ENCODE results near the gene PSENEN. TPM values are rescaled to one million over a fixed set of nuclear protein-coding genes. Genes with fewer than 3 reads are reported as not detected.

PSENEN gene
- total RNA-seq, 1 experiment from 2014 or later, result 65.0 TPM

DNA sequence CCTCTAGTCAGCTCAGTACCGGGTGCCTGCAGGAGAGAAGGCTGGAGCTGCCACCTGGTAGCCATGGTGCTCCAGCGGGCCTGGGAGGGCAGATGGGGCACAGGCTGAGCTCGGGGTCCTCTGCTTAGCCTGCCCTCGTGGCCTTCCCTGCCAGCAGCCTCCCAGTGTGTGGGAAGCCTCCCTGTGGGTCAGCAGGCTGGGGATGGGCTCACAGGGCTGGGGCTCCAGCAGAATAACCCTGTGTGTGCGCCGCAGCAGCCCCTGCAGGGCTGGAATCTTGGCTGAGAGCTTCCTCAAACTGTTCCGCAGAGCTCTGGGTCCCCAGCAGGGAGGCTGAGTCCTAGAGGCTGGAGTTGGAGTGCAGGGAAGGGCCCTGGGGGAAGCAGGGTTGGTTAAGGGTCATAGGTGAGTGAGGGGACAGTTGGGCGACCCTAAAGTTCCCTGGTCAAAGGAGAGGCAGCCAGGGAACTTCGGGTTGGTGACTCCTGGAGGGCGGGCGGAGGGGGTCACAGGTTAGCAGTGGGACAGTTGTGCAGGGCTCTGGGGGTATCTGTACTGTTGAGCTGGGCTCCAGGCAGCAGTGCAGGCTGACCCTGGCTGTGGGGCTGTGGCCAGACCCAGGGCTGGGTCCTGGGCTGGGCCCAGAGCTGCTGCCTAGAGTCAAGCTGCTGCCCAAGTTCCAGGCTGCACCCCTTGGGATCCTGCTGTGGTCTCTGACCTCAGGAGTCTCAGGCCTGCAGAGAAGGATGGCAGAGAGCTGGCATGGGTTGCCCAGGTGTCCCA, 43.9 kb downstream of the PSENEN start:
- no peak for DNase-seq (ENCODE audit: unreplicated experiment)
- TF ChIP-seq, protein P1, sequence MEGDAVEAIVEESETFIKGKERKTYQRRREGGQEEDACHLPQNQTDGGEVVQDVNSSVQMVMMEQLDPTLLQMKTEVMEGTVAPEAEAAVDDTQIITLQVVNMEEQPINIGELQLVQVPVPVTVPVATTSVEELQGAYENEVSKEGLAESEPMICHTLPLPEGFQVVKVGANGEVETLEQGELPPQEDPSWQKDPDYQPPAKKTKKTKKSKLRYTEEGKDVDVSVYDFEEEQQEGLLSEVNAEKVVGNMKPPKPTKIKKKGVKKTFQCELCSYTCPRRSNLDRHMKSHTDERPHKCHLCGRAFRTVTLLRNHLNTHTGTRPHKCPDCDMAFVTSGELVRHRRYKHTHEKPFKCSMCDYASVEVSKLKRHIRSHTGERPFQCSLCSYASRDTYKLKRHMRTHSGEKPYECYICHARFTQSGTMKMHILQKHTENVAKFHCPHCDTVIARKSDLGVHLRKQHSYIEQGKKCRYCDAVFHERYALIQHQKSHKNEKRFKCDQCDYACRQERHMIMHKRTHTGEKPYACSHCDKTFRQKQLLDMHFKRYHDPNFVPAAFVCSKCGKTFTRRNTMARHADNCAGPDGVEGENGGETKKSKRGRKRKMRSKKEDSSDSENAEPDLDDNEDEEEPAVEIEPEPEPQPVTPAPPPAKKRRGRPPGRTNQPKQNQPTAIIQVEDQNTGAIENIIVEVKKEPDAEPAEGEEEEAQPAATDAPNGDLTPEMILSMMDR (IDR thresholded peaks at IDR 0.05; ENCODE audit: unreplicated experiment), result no peak
- no peaks in the 10 kb centered on the region for H3K9me3 Mint-ChIP-seq (ENCODE audit: unreplicated experiment)
- H3K4me1 Mint-ChIP-seq (ENCODE audit: insufficient read depth, unreplicated experiment), result no peaks in the 10 kb centered on the region
- ChIA-PET POLR2A (no interaction called here), CTCF (interaction anchor here (0.6 kb wide), 2 partner anchors 104 to 644 kb away, joined by 3 read pairs; no protein-coding TSS in a partner anchor)
- no peaks in the 10 kb centered on the region for H3K27me3 Mint-ChIP-seq (ENCODE audit: insufficient read depth, unreplicated experiment)
- H3K36me3 Mint-ChIP-seq (ENCODE audit: insufficient read depth, unreplicated experiment), result no peaks in the 10 kb centered on the region
- intact Hi-C loops (cut with micrococcal nuclease), result no loop called here
- H3K4me3 Mint-ChIP-seq (ENCODE audit: unreplicated experiment), result no peak overlapping the region
- BruUV-seq (replicated peaks), result no TSS peak
- H3K27ac Mint-ChIP-seq (ENCODE audit: low read depth, unreplicated experiment), result no peak overlapping the region

DNA sequence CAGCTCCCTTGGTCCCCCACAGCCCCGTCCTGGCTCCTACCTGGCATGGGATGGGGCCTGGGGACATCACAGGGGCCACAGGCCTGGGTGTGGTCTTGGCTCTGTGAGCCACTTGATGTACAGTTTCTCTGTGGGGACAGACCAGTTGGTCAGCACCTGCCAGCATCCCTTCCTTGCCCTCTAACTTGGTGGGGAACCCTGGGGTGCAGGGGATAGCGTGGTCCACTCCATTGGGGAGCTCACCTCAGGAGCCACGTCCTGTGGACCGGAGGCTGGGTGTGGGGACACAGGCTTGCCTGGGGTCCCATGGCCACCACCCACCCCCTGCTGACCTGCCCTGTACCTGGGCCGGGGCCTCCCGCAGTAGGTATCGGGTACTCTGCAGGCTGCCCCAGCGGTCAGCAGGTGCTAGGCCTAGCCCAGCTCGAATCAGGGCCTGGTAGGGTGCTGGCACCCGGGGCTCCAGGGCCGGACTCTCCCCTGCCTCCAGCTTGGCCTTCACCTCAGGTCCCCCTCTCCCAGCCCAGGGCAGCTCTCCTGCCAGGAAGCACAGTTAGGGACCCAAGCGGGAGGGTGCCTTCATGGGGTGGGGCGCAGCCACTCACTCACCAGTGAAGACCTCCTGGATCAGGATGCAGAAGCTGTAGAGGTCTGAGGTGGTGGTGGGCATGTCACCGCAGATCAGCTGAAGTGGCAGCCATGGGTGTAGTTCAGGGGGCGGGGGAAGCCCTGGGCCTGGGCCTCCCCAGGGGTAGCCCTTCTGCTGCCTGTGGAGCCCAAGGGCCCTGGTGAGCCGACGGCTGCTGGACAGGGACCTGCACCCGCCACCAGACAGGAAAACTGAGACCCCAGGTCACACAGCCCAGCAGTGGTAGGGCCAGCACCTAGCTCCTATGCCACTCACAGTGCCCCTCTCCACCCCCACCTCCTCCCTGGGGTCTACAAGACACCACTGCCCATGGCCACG, 44.8 kb downstream of the PSENEN start:
- no peak overlapping the region for H3K4me3 Mint-ChIP-seq (ENCODE audit: unreplicated experiment)
- POLR2A ChIA-PET, result no interaction called here
- no peak for DNase-seq (ENCODE audit: unreplicated experiment)
- CTCF ChIA-PET, result interaction anchor here (0.6 kb wide), 1 partner anchor 103 kb away, joined by 3 read pairs; no protein-coding TSS in a partner anchor
- intact Hi-C loops (cut with micrococcal nuclease), result no loop called here
- no peaks in the 10 kb centered on the region for H3K36me3 Mint-ChIP-seq (ENCODE audit: insufficient read depth, unreplicated experiment)
- no peaks in the 10 kb centered on the region for H3K27me3 Mint-ChIP-seq (ENCODE audit: insufficient read depth, unreplicated experiment)
- H3K27ac Mint-ChIP-seq (ENCODE audit: low read depth, unreplicated experiment), result no peak overlapping the region
- TF ChIP-seq, protein P1 (IDR thresholded peaks at IDR 0.05; ENCODE audit: unreplicated experiment), result no peak
- H3K4me1 Mint-ChIP-seq (ENCODE audit: insufficient read depth, unreplicated experiment), result no peaks in the 10 kb centered on the region
- no TSS peak for BruUV-seq (replicated peaks)
- no peaks in the 10 kb centered on the region for H3K9me3 Mint-ChIP-seq (ENCODE audit: unreplicated experiment)

DNA sequence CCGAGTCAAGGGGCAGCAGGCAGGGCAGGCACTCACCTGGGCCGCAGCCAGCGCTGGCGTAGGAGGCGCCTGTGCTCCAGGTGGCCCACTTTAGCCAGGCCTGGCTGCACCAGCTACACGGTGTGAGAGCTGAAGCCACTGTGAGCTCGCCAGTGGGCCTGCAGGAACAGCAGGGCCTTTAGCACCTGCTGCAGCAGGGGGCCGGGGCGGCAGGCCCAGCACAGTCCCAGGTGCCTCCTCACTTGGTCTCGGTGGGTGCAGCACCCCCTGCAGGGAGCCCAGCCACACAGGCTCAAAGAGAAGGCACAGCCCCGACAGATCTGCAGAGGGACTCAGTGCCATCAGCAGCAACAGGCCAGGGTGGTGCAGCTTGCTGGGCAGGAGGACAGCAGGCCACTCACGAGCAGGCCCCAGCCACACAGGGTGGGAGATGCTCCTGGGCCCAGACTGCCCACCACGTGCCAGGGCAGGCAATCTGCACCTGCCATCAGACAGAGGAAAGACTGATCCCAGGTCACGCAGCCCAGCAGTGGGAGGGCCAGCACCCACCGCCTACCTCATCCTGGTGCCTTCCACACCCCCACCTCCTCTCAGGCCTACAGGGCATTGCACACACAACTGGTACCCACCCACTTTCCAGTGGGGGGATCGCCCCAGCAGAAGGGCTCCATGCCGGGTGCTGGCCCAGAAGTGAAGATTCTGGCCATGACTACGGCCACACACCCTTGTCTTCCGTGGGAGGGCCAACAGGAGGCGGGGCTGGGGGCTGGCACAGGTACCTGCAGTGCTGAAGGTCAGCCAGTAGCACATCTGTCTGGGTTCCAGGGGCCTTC, 45.7 kb downstream of the PSENEN start:
- H3K36me3 Mint-ChIP-seq (ENCODE audit: insufficient read depth, unreplicated experiment), result no peaks in the 10 kb centered on the region
- no TSS peak for BruUV-seq (replicated peaks)
- H3K9me3 Mint-ChIP-seq (ENCODE audit: unreplicated experiment), result no peaks in the 10 kb centered on the region
- intact Hi-C loops (cut with micrococcal nuclease), result no loop called here
- no peaks in the 10 kb centered on the region for H3K4me1 Mint-ChIP-seq (ENCODE audit: insufficient read depth, unreplicated experiment)
- no peak overlapping the region for H3K27ac Mint-ChIP-seq (ENCODE audit: low read depth, unreplicated experiment)
- POLR2A ChIA-PET, result no interaction called here
- CTCF ChIA-PET, result no interaction called here
- TF ChIP-seq, protein P1 (IDR thresholded peaks at IDR 0.05; ENCODE audit: unreplicated experiment), result no peak
- H3K27me3 Mint-ChIP-seq (ENCODE audit: insufficient read depth, unreplicated experiment), result peaks cover 4% of the 10 kb centered on the region
- DNase-seq (ENCODE audit: unreplicated experiment), result no peak
- no peak overlapping the region for H3K4me3 Mint-ChIP-seq (ENCODE audit: unreplicated experiment)
